K562 (cell line): ENCODE measurements around the gene PHB1. TPM values are rescaled to one million over a fixed set of nuclear protein-coding genes. Genes with fewer than 3 reads are reported as not detected.

Experiments used
- CTBP1 ChIP-seq: fragments of 450-650 bp; IDR thresholded peaks from 2 replicates; pipeline ENCODE4 v1.6.1; 2016; ENCODE audit warnings: borderline replicate concordance
- ESRRB ChIP-seq: fragments of 250-450 bp; sonication (Bioruptor Pico); IDR thresholded peaks from 2 replicates; pipeline ENCODE4 v1.5.0; 2020; ENCODE audit warnings: mild to moderate bottlenecking, moderate library complexity, borderline replicate concordance
- GABPA ChIP-seq: fragments of 200-800 bp; sonication (Bioruptor generic); conservative IDR thresholded peaks from 2 replicates; pipeline ENCODE4 v1.6.1; 2016; ENCODE audit warnings: low read depth, missing genetic modification characterization, missing compliant biosample characterization
- GATAD2B ChIP-seq: fragments of 450-650 bp; IDR thresholded peaks from 2 replicates; pipeline ENCODE4 v1.6.1; 2017; ENCODE audit warnings: mild to moderate bottlenecking, borderline replicate concordance
- KLF6 ChIP-seq: fragments of 250-450 bp; sonication (Bioruptor Pico); IDR thresholded peaks from 2 replicates; pipeline ENCODE4 v1.4.0; 2020; ENCODE audit warnings: mild to moderate bottlenecking, moderate library complexity, borderline replicate concordance
- MEF2D ChIP-seq: conservative IDR thresholded peaks from 2 replicates; pipeline ENCODE4 v1.6.1; 2016; ENCODE audit warnings: low read depth, missing genetic modification characterization, missing compliant biosample characterization
- MTA3 ChIP-seq: fragments of 450-650 bp; formaldehyde crosslinking; IDR thresholded peaks from 2 replicates; pipeline ENCODE4 v1.6.1; 2017; ENCODE audit warnings: mild to moderate bottlenecking, borderline replicate concordance
- NR2C1 ChIP-seq, 2 experiments: fragments of 450-650 bp; IDR thresholded peaks; 2 replicates each; pipeline ENCODE4 v1.6.1; 2017; ENCODE audit warnings: mild to moderate bottlenecking in 2 of 2, antibody characterized with exemption in 1 of 2, inconsistent platforms in 1 of 2, missing compliant biosample characterization in 1 of 2, missing genetic modification characterization in 1 of 2
- NR4A1 ChIP-seq, 2 experiments: fragments of 250-450 bp in 1 of 2; fragments of 450-650 bp in 1 of 2; sonication (Bioruptor Pico) in 1 of 2; IDR thresholded peaks; 2 replicates each; pipeline versions ENCODE4 v1.4.0 to v1.6.1; 2016 to 2020; ENCODE audit warnings: mild to moderate bottlenecking in 2 of 2, missing compliant biosample characterization in 1 of 2, missing genetic modification characterization in 1 of 2, moderate library complexity in 1 of 2
- PTRF ChIP-seq: fragments of 450-650 bp; IDR thresholded peaks from 2 replicates; pipeline ENCODE4 v1.6.1; 2016; ENCODE audit warnings: mild to moderate bottlenecking, missing genetic modification characterization, missing compliant biosample characterization
- TFAP4 ChIP-seq: sonication (generic); formaldehyde crosslinking; IDR thresholded peaks from 2 replicates; pipeline ENCODE4 v1.8.0; 2022; ENCODE audit warnings: missing genetic modification reagents, mild to moderate bottlenecking, moderate library complexity, borderline replicate concordance
- ZBTB17 ChIP-seq: fragments of 450-650 bp; formaldehyde crosslinking; IDR thresholded peaks from 2 replicates; pipeline ENCODE4 v1.4.0; 2020; ENCODE audit warnings: mild to moderate bottlenecking
- ZNF280A ChIP-seq: fragments of 450-650 bp; IDR thresholded peaks from 2 replicates; pipeline ENCODE4 v1.6.1; 2018; ENCODE audit warnings: mild to moderate bottlenecking, low read depth; ENCODE audit not compliant: partially characterized antibody
- ZNF311 ChIP-seq: fragments of 250-450 bp; sonication (Bioruptor Pico); IDR thresholded peaks from 2 replicates; pipeline ENCODE4 v1.4.0; 2020; ENCODE audit warnings: mild to moderate bottlenecking, moderate library complexity
- ZNF583 ChIP-seq: fragments of 250-450 bp; sonication (Bioruptor Pico); IDR thresholded peaks from 2 replicates; pipeline ENCODE4 v1.4.0; 2020
- polyA plus RNA-seq, 8 experiments: library from polyadenylated mRNA; depleted of rRNA in 4 of 8; stranded (reverse) in 5 of 8; unstranded in 3 of 8; fragments of >200 nt; fragmentation: Nextera tagmentation in 2 of 8; fragmentation: Illumina TruSeq in 1 of 8; extraction: Ambion mirVana in 2 of 8; extraction: Trizol in 1 of 8; gene quantifications; 2 replicates each; pipeline versions ENCODE4 v1.2.1 to v1.2.3, GENCODE V29; 2011 to 2014; ENCODE audit warnings: inconsistent platforms in 1 of 8, missing spikeins in 1 of 8
- total RNA-seq, 7 experiments: library from RNA; depleted of rRNA in 6 of 7; stranded (reverse); fragments of >200 nt in 6 of 7; fragmentation: Illumina TruSeq in 2 of 7; extraction: Trizol in 2 of 7; gene quantifications; 2 replicates each; pipeline versions ENCODE4 v1.2.1 to v1.2.3, GENCODE V29; 2011 to 2021; ENCODE audit warnings: low replicate concordance in 1 of 7

Gene PHB1
- total and polyA plus RNA-seq, 9 of the 15 experiments (the other 6 are each of a cell fraction or from before 2014, with no cell fraction given) = 191 to 818 (median 349) TPM

GRCh38 chr17:49390548-49391324, 23.9 kb downstream of the PHB1 start (continued):
- TF ChIP-seq NR2C1 (IDR thresholded peaks at IDR 0.05) (peak; percentile 56; the same call in 1 of the 2 replicates), NR2C1 (tag; IDR thresholded peaks at IDR 0.05) (peak; percentile 69; the same call in 1 of the 2 replicates), ZNF311 (CRISPR knock-in tag) (0 out of 2 replicates have a peak, but pooled peaks have one; percentile 44), GATAD2B (no peak), MEF2D (tag) (0 out of 2 replicates have a peak, but pooled peaks have one; percentile 13), KLF6 (0 out of 2 replicates have a peak, but pooled peaks have one; percentile 1), ZNF280A (no peak), TFAP4 (CRISPR knock-in tag) (peak; percentile 30; the same call in 1 of the 2 replicates), CTBP1 (peak; percentile 83), GABPA (tag) (peak; percentile 80), ZBTB17 (CRISPR knock-in tag) (0 out of 2 replicates have a peak, but pooled peaks have one; percentile 43), MTA3 (peak; percentile 48; the same call in 1 of the 2 replicates), NR4A1 (CRISPR knock-in tag; IDR thresholded peaks at IDR 0.05) (no peak), NR4A1 (tag; IDR thresholded peaks at IDR 0.05) (0 out of 2 replicates have a peak, but pooled peaks have one; percentile 30), ZNF583 (CRISPR knock-in tag) (peak; percentile 75), ESRRB (no peak), PTRF (tag) (no peak)
